ENCODE results near the gene S100A2. TPM values are rescaled to one million over a fixed set of nuclear protein-coding genes. Genes with fewer than 3 reads are reported as not detected.
"Not testable (repeated sequence)": the region's sequence is repeated elsewhere in the genome, so short reads cannot be mapped to it uniquely, and the experiment has no call there.

Gene S100A2
- total RNA-seq, 1 experiment from 2014 or later, result not detected

GRCh38 chr1:153575497-153575896 lies 9.9 kb upstream of the S100A2 start:
- not testable (repeated sequence) for H3K27ac ChIP-seq (ENCODE audit: low read length); H3K79me2 ChIP-seq (ENCODE audit: low read length); H3K9me2 ChIP-seq (replicated peaks; ENCODE audit: insufficient read depth, low read length); H3K9me3 ChIP-seq (ENCODE audit: low read length); H2AFZ ChIP-seq (ENCODE audit: low read length); H3K27me3 ChIP-seq (ENCODE audit: low read length); H3K36me3 ChIP-seq (ENCODE audit: insufficient read depth, low read length); DNase-seq; H3K4me3 ChIP-seq (ENCODE audit: low read length); H3K9ac ChIP-seq (ENCODE audit: low read length); H4K20me1 ChIP-seq (ENCODE audit: insufficient read depth, low read depth, low read length); H3K4me2 ChIP-seq (ENCODE audit: low read depth, low read length, poor library complexity, severe bottlenecking); H3K4me1 ChIP-seq (ENCODE audit: low read length)

GRCh38 chr1:153575081-153575491 lies 9.4 kb upstream of the S100A2 start:
- not testable (repeated sequence) for H3K4me3 ChIP-seq (ENCODE audit: low read length); H2AFZ ChIP-seq (ENCODE audit: low read length); H3K9me2 ChIP-seq (replicated peaks; ENCODE audit: insufficient read depth, low read length); H3K4me1 ChIP-seq (ENCODE audit: low read length); DNase-seq; H3K27ac ChIP-seq (ENCODE audit: low read length); H3K36me3 ChIP-seq (ENCODE audit: insufficient read depth, low read length); H3K79me2 ChIP-seq (ENCODE audit: low read length); H3K27me3 ChIP-seq (ENCODE audit: low read length); H3K9ac ChIP-seq (ENCODE audit: low read length); H3K9me3 ChIP-seq (ENCODE audit: low read length); H4K20me1 ChIP-seq (ENCODE audit: insufficient read depth, low read depth, low read length); H3K4me2 ChIP-seq (ENCODE audit: low read depth, low read length, poor library complexity, severe bottlenecking)

- no peak overlapping the region for H3K9ac ChIP-seq (ENCODE audit: low read length)
- no peaks in the 10 kb centered on the region for H3K36me3 ChIP-seq (ENCODE audit: insufficient read depth, low read length)
- no peaks in the 10 kb centered on the region for H3K9me3 ChIP-seq (ENCODE audit: low read length)
- H3K4me2 ChIP-seq (ENCODE audit: low read depth, low read length, poor library complexity, severe bottlenecking), result no peak overlapping the region
- H3K4me3 ChIP-seq (ENCODE audit: low read length), result no peak overlapping the region
- no peaks in the 10 kb centered on the region for H4K20me1 ChIP-seq (ENCODE audit: insufficient read depth, low read depth, low read length)
- peaks cover 3% of the 10 kb centered on the region; the same call in 1 of the 2 replicates for H3K4me1 ChIP-seq (ENCODE audit: low read length)
- no peaks in the 10 kb centered on the region for H3K79me2 ChIP-seq (ENCODE audit: low read length)
- no peaks in the 10 kb centered on the region for H3K27me3 ChIP-seq (ENCODE audit: low read length)
- no peaks in the 10 kb centered on the region for H3K9me2 ChIP-seq (replicated peaks; ENCODE audit: insufficient read depth, low read length)
- no peak overlapping the region for H3K27ac ChIP-seq (ENCODE audit: low read length)
- no peak overlapping the region for H2AFZ ChIP-seq (ENCODE audit: low read length)
- no peak for DNase-seq
Observed at GRCh38 chr1:153573351-153573750, 7.7 kb upstream of the S100A2 start.

- peak; percentile 86 for DNase-seq
- Histone ChIP-seq H3K9me2 (replicated peaks; ENCODE audit: insufficient read depth, low read length) (no peaks in the 10 kb centered on the region), H3K9ac (ENCODE audit: low read length) (no peak overlapping the region), H3K4me3 (ENCODE audit: low read length) (no peak overlapping the region), H2AFZ (ENCODE audit: low read length) (no peak overlapping the region), H4K20me1 (ENCODE audit: insufficient read depth, low read depth, low read length) (no peaks in the 10 kb centered on the region), H3K36me3 (ENCODE audit: insufficient read depth, low read length) (no peaks in the 10 kb centered on the region), H3K79me2 (ENCODE audit: low read length) (no peaks in the 10 kb centered on the region), H3K27ac (ENCODE audit: low read length) (no peak overlapping the region), H3K4me2 (ENCODE audit: low read depth, low read length, poor library complexity, severe bottlenecking) (no peak overlapping the region), H3K27me3 (ENCODE audit: low read length) (no peaks in the 10 kb centered on the region), H3K9me3 (ENCODE audit: low read length) (no peaks in the 10 kb centered on the region), H3K4me1 (ENCODE audit: low read length) (peaks cover 3% of the 10 kb centered on the region; the same call in 1 of the 2 replicates)
Observed at GRCh38 chr1:153572569-153573015, 6.9 kb upstream of the S100A2 start.

GRCh38 chr1:153571706-153572105 lies 6.1 kb upstream of the S100A2 start:
- H3K9ac ChIP-seq (ENCODE audit: low read length), result no peak overlapping the region
- H3K4me3 ChIP-seq (ENCODE audit: low read length), result no peak overlapping the region
- no peak overlapping the region for H2AFZ ChIP-seq (ENCODE audit: low read length)
- DNase-seq, result no peak
- H3K9me2 ChIP-seq (replicated peaks; ENCODE audit: insufficient read depth, low read length), result no peaks in the 10 kb centered on the region
- no peak overlapping the region for H3K4me2 ChIP-seq (ENCODE audit: low read depth, low read length, poor library complexity, severe bottlenecking)
- H3K4me1 ChIP-seq (ENCODE audit: low read length), result peaks cover 3% of the 10 kb centered on the region; the same call in 1 of the 2 replicates
- H4K20me1 ChIP-seq (ENCODE audit: insufficient read depth, low read depth, low read length), result no peaks in the 10 kb centered on the region
- no peaks in the 10 kb centered on the region for H3K27me3 ChIP-seq (ENCODE audit: low read length)
- H3K27ac ChIP-seq (ENCODE audit: low read length), result no peak overlapping the region
- no peaks in the 10 kb centered on the region for H3K79me2 ChIP-seq (ENCODE audit: low read length)
- no peaks in the 10 kb centered on the region for H3K36me3 ChIP-seq (ENCODE audit: insufficient read depth, low read length)
- H3K9me3 ChIP-seq (ENCODE audit: low read length), result no peaks in the 10 kb centered on the region

- Histone ChIP-seq H3K9ac (ENCODE audit: low read length) (no peak overlapping the region), H3K4me3 (ENCODE audit: low read length) (no peak overlapping the region), H3K27me3 (ENCODE audit: low read length) (no peaks in the 10 kb centered on the region), H3K36me3 (ENCODE audit: insufficient read depth, low read length) (no peaks in the 10 kb centered on the region), H3K9me2 (replicated peaks; ENCODE audit: insufficient read depth, low read length) (no peaks in the 10 kb centered on the region), H3K79me2 (ENCODE audit: low read length) (no peaks in the 10 kb centered on the region), H3K27ac (ENCODE audit: low read length) (no peak overlapping the region), H2AFZ (ENCODE audit: low read length) (no peak overlapping the region), H4K20me1 (ENCODE audit: insufficient read depth, low read depth, low read length) (no peaks in the 10 kb centered on the region), H3K4me1 (ENCODE audit: low read length) (peaks cover 3% of the 10 kb centered on the region; the same call in 1 of the 2 replicates), H3K4me2 (ENCODE audit: low read depth, low read length, poor library complexity, severe bottlenecking) (no peak overlapping the region), H3K9me3 (ENCODE audit: low read length) (no peaks in the 10 kb centered on the region)
- no peak for DNase-seq
Observed at GRCh38 chr1:153570874-153571273, 5.2 kb upstream of the S100A2 start.

GRCh38 chr1:153569465-153569864 lies 3.8 kb upstream of the S100A2 start:
- H2AFZ ChIP-seq (ENCODE audit: low read length), result no peak overlapping the region
- no peaks in the 10 kb centered on the region for H3K36me3 ChIP-seq (ENCODE audit: insufficient read depth, low read length)
- H3K79me2 ChIP-seq (ENCODE audit: low read length), result no peaks in the 10 kb centered on the region
- H4K20me1 ChIP-seq (ENCODE audit: insufficient read depth, low read depth, low read length), result no peaks in the 10 kb centered on the region
- no peak overlapping the region for H3K9ac ChIP-seq (ENCODE audit: low read length)
- H3K4me2 ChIP-seq (ENCODE audit: low read depth, low read length, poor library complexity, severe bottlenecking), result no peak overlapping the region
- no peaks in the 10 kb centered on the region for H3K27me3 ChIP-seq (ENCODE audit: low read length)
- peaks cover 3% of the 10 kb centered on the region; the same call in 1 of the 2 replicates for H3K4me1 ChIP-seq (ENCODE audit: low read length)
- DNase-seq, result peak; percentile 27
- no peak overlapping the region for H3K4me3 ChIP-seq (ENCODE audit: low read length)
- no peak overlapping the region for H3K27ac ChIP-seq (ENCODE audit: low read length)
- H3K9me2 ChIP-seq (replicated peaks; ENCODE audit: insufficient read depth, low read length), result no peaks in the 10 kb centered on the region
- H3K9me3 ChIP-seq (ENCODE audit: low read length), result no peaks in the 10 kb centered on the region

GRCh38 chr1:153568367-153569099 lies 2.9 kb upstream of the S100A2 start:
- Histone ChIP-seq H2AFZ (ENCODE audit: low read length) (no peak overlapping the region), H3K79me2 (ENCODE audit: low read length) (no peaks in the 10 kb centered on the region), H3K4me3 (ENCODE audit: low read length) (no peak overlapping the region; the same call in 1 of the 2 replicates), H3K27ac (ENCODE audit: low read length) (no peak overlapping the region), H4K20me1 (ENCODE audit: insufficient read depth, low read depth, low read length) (no peaks in the 10 kb centered on the region), H3K9me3 (ENCODE audit: low read length) (no peaks in the 10 kb centered on the region), H3K9me2 (replicated peaks; ENCODE audit: insufficient read depth, low read length) (no peaks in the 10 kb centered on the region), H3K4me2 (ENCODE audit: low read depth, low read length, poor library complexity, severe bottlenecking) (no peak overlapping the region), H3K9ac (ENCODE audit: low read length) (peak overlapping the region; percentile 34; the same call in 1 of the 2 replicates), H3K27me3 (ENCODE audit: low read length) (no peaks in the 10 kb centered on the region), H3K4me1 (ENCODE audit: low read length) (peaks cover 3% of the 10 kb centered on the region; the same call in 1 of the 2 replicates), H3K36me3 (ENCODE audit: insufficient read depth, low read length) (no peaks in the 10 kb centered on the region)
- peak; percentile 87 for DNase-seq
